Fibroblast of the conjunctiva (primary cell): Measurements from ENCODE around the gene RRP1B.

ENCODE experiments used
- DNase-seq: peaks from one replicate; pipeline ENCODE4 v3.0.0-alpha.2; 2010; ENCODE audit warnings: low read depth

The RRP1B gene

DNA sequence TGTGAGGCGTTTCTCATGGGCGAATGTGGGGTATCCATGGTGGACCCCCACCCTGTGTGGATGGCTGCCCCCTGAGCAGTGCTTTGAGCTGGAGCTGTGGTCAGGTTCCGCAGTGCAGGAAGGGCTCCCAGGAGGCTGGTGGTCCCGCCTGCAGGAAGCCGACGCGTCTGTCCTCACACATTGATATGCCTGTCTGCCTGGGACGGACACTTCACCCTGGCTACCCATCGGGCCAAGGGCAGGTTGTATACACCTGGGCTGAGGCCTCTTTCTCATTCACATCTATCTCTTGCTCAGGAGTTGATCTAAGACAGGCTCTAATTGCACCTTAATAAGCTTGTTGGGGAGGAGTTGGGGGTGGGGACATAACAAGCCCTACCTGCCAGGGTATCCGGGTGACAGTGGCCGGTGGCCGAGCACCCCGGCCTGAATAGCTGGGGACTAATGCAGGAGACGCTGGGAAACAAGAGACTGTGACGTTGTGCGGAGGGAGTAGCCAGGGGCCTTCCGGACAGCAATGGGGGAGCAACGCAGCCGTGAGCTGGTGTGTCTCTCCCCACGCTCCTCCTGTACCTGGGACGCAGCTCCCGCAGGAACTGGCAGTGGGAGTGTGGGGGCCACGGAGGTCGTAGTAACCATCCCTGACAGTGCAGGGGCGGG, 81.3 kb downstream of the RRP1B start:
- no peak for DNase-seq

DNA sequence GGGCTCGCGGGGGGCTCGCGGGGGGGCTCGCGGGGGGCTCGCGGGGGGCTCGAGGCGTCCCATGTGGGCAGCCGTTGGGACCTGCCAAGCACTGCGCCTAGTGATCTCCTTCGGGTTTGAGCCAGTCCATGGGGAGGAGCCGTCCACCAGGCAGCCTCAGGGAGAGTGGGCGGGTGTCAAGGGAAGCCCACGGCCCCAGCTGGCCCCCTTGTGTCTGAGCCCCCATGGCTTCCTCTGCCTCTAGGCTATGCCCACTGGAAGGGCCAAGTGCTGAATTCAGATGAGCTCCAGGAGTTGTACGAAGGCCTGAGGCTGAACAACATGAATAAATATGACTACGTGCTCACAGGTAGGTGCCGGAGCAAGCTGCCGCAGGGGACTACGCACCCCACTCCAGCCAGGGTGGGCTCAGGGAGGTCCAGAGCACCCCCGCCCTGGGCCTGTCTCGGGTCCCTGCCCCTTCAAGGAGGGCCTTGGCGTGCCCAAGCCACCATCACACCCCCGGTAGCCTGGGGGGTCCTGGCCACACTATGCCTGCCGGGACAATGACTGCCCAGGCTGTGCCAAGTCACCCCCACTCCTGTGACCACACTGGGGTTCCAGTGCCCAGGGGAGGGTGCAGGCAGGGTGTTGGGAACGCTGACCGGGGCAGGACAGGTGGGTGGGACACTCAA, 82.2 kb downstream of the RRP1B start:
- no peak for DNase-seq

DNA sequence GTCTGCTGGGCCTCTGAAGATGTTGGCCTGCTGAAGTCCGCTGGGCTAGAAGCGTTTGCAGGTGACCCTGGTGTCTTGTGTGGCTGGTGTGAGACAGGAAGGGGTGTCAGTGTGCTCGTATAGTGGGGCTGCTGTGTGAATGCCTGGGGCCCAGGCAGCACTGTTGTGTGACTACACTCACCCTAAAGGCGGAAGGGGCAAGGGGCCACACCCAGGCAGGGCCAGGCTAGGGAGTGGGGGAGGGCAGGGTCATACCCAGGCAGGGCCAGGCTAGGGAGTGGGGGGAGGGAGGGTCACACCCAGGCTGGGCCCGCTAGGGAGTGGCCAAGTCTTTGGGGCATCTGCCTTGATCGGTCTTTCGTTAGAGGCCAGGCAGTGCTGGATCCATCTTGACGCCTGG, 84.6 kb downstream of the RRP1B start:
- DNase-seq, result no peak

- DNase-seq, result no peak
Observed at GRCh38 chr21:43744725-43745124, 85.4 kb downstream of the RRP1B start.
